Small intestine (tissue), 16 donors: Measurements from ENCODE around the gene MRPS30. TPM values are rescaled to one million over a fixed set of nuclear protein-coding genes. Genes with fewer than 3 reads are reported as not detected.
"Not testable (repeated sequence)": the region's sequence is repeated elsewhere in the genome, so short reads cannot be mapped to it uniquely, and the experiment has no call there.

Experiments
- DNase-seq, 2 donors: peaks; one replicate each; pipeline versions ENCODE4 v3.0.0 to v3.0.0-alpha.2; 2013
- FAIRE-seq: peaks from 2 replicates; lab custom pipeline; 2012; peaks lifted over from hg19 to GRCh38; lab: Jason Lieb, UNC
- H3K27ac ChIP-seq, 3 donors: one replicate each; pipeline ENCODE4 v1.5.1; 2013; ENCODE audit warnings: low read length in 2 of 3, mild to moderate bottlenecking in 2 of 3, control low read depth in 1 of 3, inconsistent platforms in 1 of 3, low read depth in 1 of 3, moderate library complexity in 1 of 3
- H3K27me3 ChIP-seq, 3 donors: one replicate each; pipeline ENCODE4 v1.6.1; 2013; ENCODE audit warnings: low read length in 3 of 3, inconsistent platforms in 1 of 3; ENCODE audit not compliant: control insufficient read depth in 3 of 3, insufficient read depth in 3 of 3
- H3K36me3 ChIP-seq, 3 donors: one replicate each; pipeline ENCODE4 v1.6.1; 2013; ENCODE audit warnings: low read length in 3 of 3, inconsistent platforms in 1 of 3, low read depth in 1 of 3, mild to moderate bottlenecking in 1 of 3, moderate library complexity in 1 of 3; ENCODE audit not compliant: control insufficient read depth in 3 of 3, insufficient read depth in 2 of 3
- H3K4me1 ChIP-seq, 3 donors: one replicate each; pipeline ENCODE4 v1.6.1; 2013; ENCODE audit warnings: low read length in 2 of 3, inconsistent platforms in 1 of 3, low read depth in 1 of 3, mild to moderate bottlenecking in 1 of 3, moderate library complexity in 1 of 3; ENCODE audit not compliant: control insufficient read depth in 3 of 3, insufficient read depth in 2 of 3
- H3K4me3 ChIP-seq, 3 donors: one replicate each; pipeline ENCODE4 v1.5.1; 2013; ENCODE audit warnings: low read length in 3 of 3, control low read depth in 1 of 3, inconsistent platforms in 1 of 3, low read depth in 1 of 3, mild to moderate bottlenecking in 1 of 3, moderate library complexity in 1 of 3
- H3K9me3 ChIP-seq, 2 donors: one replicate each; pipeline ENCODE4 v1.6.1; 2013; ENCODE audit warnings: low read depth in 1 of 2, low read length in 1 of 2; ENCODE audit not compliant: control insufficient read depth in 2 of 2, insufficient read depth in 1 of 2
- WGBS, 3 donors: extraction: QIAGEN DNeasy Blood & Tissue Kit; methylation state at CpG; one replicate each; pipeline ENCODE4 v1.1.7; 2013; 5-methylcytosine and 5-hydroxymethylcytosine counted together
- long read RNA-seq, 10 donors: transcript quantifications; one replicate each; lab custom pipeline, GENCODE V29; 2026
- polyA plus RNA-seq, 4 donors: library from polyadenylated mRNA; stranded (reverse) in 3 of 4; unstranded in 1 of 4; fragments of 200-250 nt in 3 of 4; fragments of 120-200 nt in 1 of 4; gene quantifications; one replicate each; pipeline versions ENCODE4 v1.2.1 to v1.2.3, GENCODE V29; 2013
- donor health status: healthy with polysubstance abuse.
- donor health status: control.
- donor health status: control.
- donor health status: Bipolar disorder and iron deficiency.
- donor health status: healthy.

MRPS30 gene
- polyA plus RNA-seq = 10 to 100 TPM; 19.5 to 45.6 (median 28.1) TPM
- long read RNA-seq, donor 1, transcript MRPS30-202 (5 exons, 1,678 nt) = major isoform, 23 of 23 reads
- long read RNA-seq, donor 1, partial matches to known transcripts = 0 of 23 reads
- long read RNA-seq, donor 1, other reads (novel, unspliced or antisense) = 0 of 23 reads
- long read RNA-seq, donor 2, partial matches to known transcripts = 0 of 3 reads
- long read RNA-seq, donor 2, other reads (novel, unspliced or antisense) = 0 of 3 reads
- long read RNA-seq, donor 3, transcript MRPS30-202 (5 exons, 1,678 nt) = major isoform, 11 of 12 reads
- long read RNA-seq, donor 3, partial matches to known transcripts = 0 of 12 reads
- long read RNA-seq, donor 3, other reads (novel, unspliced or antisense) = 0 of 12 reads
- long read RNA-seq, donor 4, partial matches to known transcripts = 0 of 2 reads
- long read RNA-seq, donor 4, other reads (novel, unspliced or antisense) = 0 of 2 reads
- long read RNA-seq, donor 5, partial matches to known transcripts = 0 of 4 reads
- long read RNA-seq, donor 5, other reads (novel, unspliced or antisense) = 0 of 4 reads
- long read RNA-seq, donor 6, transcript MRPS30-202 (5 exons, 1,678 nt) = major isoform, 6 of 6 reads
- long read RNA-seq, donor 6, partial matches to known transcripts = 0 of 6 reads
- long read RNA-seq, donor 6, other reads (novel, unspliced or antisense) = 0 of 6 reads
- long read RNA-seq, donor 7, transcript MRPS30-202 (5 exons, 1,678 nt) = major isoform, 13 of 13 reads
- long read RNA-seq, donor 7, partial matches to known transcripts = 0 of 13 reads
- long read RNA-seq, donor 7, other reads (novel, unspliced or antisense) = 0 of 13 reads
- long read RNA-seq, donor 8, partial matches to known transcripts = 0 of 1 reads
- long read RNA-seq, donor 8, other reads (novel, unspliced or antisense) = 0 of 1 reads
- long read RNA-seq, donor 9, partial matches to known transcripts = 0 of 3 reads
- long read RNA-seq, donor 9, other reads (novel, unspliced or antisense) = 0 of 3 reads
- long read RNA-seq, donor 10, partial matches to known transcripts = 0 of 3 reads
- long read RNA-seq, donor 10, other reads (novel, unspliced or antisense) = 0 of 3 reads

DNA sequence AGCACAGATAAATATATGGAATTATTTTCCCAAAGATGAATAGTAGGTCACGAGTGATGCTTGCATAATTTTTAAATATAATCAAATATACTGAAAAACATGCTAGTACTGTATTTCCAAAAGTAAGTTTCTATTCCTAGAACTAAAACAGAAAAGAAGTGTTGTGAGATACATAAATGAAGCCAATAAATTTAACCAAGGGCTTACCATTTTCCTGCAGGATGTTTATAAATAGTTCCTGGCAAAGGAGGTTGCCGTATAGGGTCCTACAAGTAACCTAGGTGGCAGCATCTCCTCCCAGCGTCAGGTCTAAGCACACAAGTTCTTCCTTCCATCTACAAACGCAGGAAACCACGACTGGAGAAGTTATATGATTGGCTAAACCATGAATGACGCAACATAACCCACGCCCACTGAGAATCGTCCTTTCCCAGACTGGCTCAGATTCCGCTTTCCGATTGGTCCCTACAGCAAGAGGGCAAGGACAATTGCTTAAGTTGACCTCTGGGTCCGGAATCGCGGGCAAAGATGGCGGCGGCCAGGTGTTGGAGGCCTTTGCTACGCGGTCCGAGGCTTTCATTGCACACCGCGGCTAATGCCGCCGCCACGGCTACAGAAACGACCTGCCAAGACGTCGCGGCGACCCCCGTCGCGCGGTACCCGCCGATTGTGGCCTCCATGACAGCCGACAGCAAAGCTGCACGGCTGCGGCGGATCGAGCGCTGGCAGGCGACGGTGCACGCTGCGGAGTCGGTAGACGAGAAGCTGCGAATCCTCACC, at the start of gene MRPS30:
Gene MRPS30 (plus strand): TSS at position 513 of the 780 bp plus-strand sequence. CDS start 16 bp downstream, at position 529.
- Histone ChIP-seq H3K9me3 (no peaks in the 10 kb centered on the region), H3K36me3 (peaks cover 0 to 2% (median 2%) of the 10 kb centered on the region in 3 donors), H3K4me3 (peak within 1 kb of the TSS; percentile 66 to 81 (median 80)), H3K27ac (peak within 1 kb of the TSS; percentile 73 to 94 (median 91)), H3K27me3 (no peaks in the 10 kb centered on the region), H3K4me1 (peaks cover 0 to 5% (median 2%) of the 10 kb centered on the region in 3 donors)
- DNase-seq (peak; percentile 98 to 100), FAIRE-seq (peak; percentile 94)
- WGBS, 3 donors = 0 to 1% (median 1%) methylated on average over 46 to 47 of the region's 47 CpGs

GRCh38 chr5:44769200-44769876, 39.4 kb upstream of the MRPS30 start:
- no peaks in the 10 kb centered on the region for H3K4me1 ChIP-seq
- FAIRE-seq = no peak
- no peak overlapping the region for H3K27ac ChIP-seq
- no peak for DNase-seq
- no peak overlapping the region for H3K4me3 ChIP-seq
- no peaks in the 10 kb centered on the region for H3K27me3 ChIP-seq
- H3K9me3 ChIP-seq = no peaks in the 10 kb centered on the region
- WGBS, 3 donors = 62 to 78% (median 65%) methylated on average over 2 of the region's 2 CpGs
- H3K36me3 ChIP-seq = no peaks in the 10 kb centered on the region

DNA sequence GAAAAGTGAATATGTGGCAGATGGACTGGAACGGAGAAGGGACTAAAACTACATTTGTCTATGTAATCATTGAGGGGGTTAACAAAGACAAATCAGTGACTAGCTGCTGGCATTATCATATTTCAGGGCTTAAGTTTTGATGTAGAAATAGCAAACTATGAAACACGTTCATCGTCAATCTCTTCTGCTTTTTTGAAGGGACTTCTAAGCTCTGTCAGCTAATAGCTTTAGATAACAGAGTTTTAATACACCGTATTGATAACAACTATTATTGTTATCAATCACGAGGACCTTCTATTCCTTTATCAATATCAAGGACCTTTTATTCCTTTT, 38.9 kb upstream of the MRPS30 start:
- 57 to 74% (median 71%) methylated on average over 5 of the region's 5 CpGs for WGBS, 3 donors
- H3K27ac ChIP-seq = no peak overlapping the region
- H3K36me3 ChIP-seq = no peaks in the 10 kb centered on the region
- H3K9me3 ChIP-seq = no peaks in the 10 kb centered on the region
- no peaks in the 10 kb centered on the region for H3K4me1 ChIP-seq
- no peak overlapping the region for H3K4me3 ChIP-seq
- H3K27me3 ChIP-seq = no peaks in the 10 kb centered on the region
- DNase-seq (no peak), FAIRE-seq (no peak)

- WGBS, 3 donors = 50 to 58% (median 55%) methylated on average over 6 of the region's 6 CpGs
Measured at GRCh38 chr5:44770780-44771717, 37.7 kb upstream of the MRPS30 start.

DNA sequence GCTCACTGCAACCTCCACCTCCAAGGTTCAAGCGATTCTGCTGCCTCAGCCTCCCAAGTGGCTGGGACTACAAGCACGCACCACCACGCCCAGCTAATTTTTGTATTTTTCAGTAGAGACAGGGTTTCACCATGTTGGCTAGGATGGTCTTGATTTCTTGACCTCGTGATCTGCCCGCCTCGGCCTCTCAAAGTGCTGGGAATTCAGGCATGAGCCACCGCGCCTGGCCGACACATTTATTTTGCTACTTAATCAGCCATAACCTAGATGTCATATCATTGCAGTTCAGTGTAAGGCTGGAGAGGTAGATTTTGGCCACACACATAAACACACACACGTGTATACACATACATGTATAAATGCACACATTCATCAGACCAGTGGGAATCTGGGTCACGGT, 36.4 kb upstream of the MRPS30 start:
- 87 to 96% (median 90%) methylated on average over 11 of the region's 11 CpGs for WGBS, 3 donors

More at GRCh38 chr5:44770780-44771717, 37.7 kb upstream of the MRPS30 start:
- no peak for FAIRE-seq
- Histone ChIP-seq H3K27me3 (no peaks in the 10 kb centered on the region), H3K9me3 (no peaks in the 10 kb centered on the region), H3K27ac (no peak overlapping the region), H3K4me3 (no peak overlapping the region), H3K36me3 (no peaks in the 10 kb centered on the region), H3K4me1 (no peaks in the 10 kb centered on the region)
- DNase-seq = no peak

DNA sequence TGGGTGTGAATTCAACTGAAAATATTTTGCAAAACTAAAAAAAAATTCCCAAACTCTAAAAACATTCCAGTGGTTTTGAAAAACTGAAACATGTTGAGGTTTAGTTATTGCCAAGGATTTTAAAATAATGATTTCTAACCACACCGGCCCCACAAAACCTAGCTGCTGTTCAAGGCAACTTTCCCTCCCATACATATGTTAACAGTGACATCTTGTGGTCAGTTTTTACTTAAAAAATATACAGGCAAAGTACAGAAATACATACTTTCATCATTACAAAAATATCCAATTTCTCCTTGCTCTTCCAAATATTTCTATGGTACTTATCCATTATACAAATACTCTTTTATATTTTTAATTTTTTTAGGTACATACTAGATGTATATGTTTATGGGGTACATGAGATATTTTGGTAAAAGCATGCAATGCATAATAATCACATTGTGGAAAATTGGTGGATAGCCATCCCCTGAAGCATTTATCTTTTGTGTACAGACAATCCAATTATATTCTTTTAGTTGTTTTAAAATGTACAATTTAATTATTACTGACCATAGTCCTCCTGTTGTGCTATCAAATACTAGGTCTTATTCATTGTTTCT, 34.4 kb upstream of the MRPS30 start:
- Histone ChIP-seq H3K27me3 (no peaks in the 10 kb centered on the region), H3K27ac (no peak overlapping the region), H3K4me1 (no peaks in the 10 kb centered on the region), H3K9me3 (no peaks in the 10 kb centered on the region), H3K4me3 (no peak overlapping the region), H3K36me3 (no peaks in the 10 kb centered on the region)
- WGBS, 3 donors = 5 to 16% (median 13%) methylated on average over 1 of the region's 1 CpG
- FAIRE-seq (peak; percentile 39), DNase-seq (peak; percentile 13 to 19)

More for the DNA sequence above, 36.4 kb upstream of the MRPS30 start:
- H3K27me3 ChIP-seq, H3K4me3 ChIP-seq, H3K36me3 ChIP-seq, H3K27ac ChIP-seq, H3K9me3 ChIP-seq, FAIRE-seq, H3K4me1 ChIP-seq, DNase-seq: not testable (repeated sequence)
